IMR-90 (cell line): ENCODE measurements around the gene B4GALT5. TPM values are rescaled to one million over a fixed set of nuclear protein-coding genes. Genes with fewer than 3 reads are reported as not detected.

Source experiments
- ATAC-seq: fragments of 200-7000 bp; cut with Tn5 transposase; 2 replicates; pipeline ENCODE4 v1.9.1; 2020; ENCODE audit warnings: low read depth, mild to moderate bottlenecking, moderate library complexity
- BruUV-seq: library from RNA; stranded (reverse); fragments of 400-500 nt; replicated peaks from 2 replicates; lab custom pipeline; 2021; lab: Mats Ljungman, UMichigan
- CTCF ChIA-PET: fragments of 300-600 bp; formaldehyde crosslinking; extraction: SDS; loops from one replicate; lab custom pipeline; 2021; ENCODE audit warnings: antibody characterized with exemption; lab: Yijun Ruan, JAX
- POLR2A ChIA-PET: fragments of 300-600 bp; sonication (Branson Sonifier 250); formaldehyde crosslinking; loops from one replicate; lab custom pipeline; 2022; ENCODE audit warnings: antibody characterized with exemption; ENCODE audit not compliant: unreplicated experiment; lab: Charles Lee
- DNase-seq: peaks from one replicate; pipeline ENCODE4 v3.0.0; 2013
- H2AFZ ChIP-seq: replicated peaks from 2 replicates; pipeline ENCODE3; 2013; ENCODE audit warnings: low read length, mild to moderate bottlenecking; ENCODE audit not compliant: poor library complexity
- H2AK5ac ChIP-seq: 2 replicates; pipeline ENCODE4 v1.6.1; 2013; ENCODE audit warnings: low read depth, low read length, inconsistent platforms
- H2AK9ac ChIP-seq: replicated peaks from 2 replicates; pipeline ENCODE3; 2013; ENCODE audit warnings: mild to moderate bottlenecking, low read depth, low read length, moderate library complexity; ENCODE audit not compliant: poor library complexity
- H2BK120ac ChIP-seq: 2 replicates; pipeline ENCODE4 v1.6.1; 2013; ENCODE audit warnings: low read depth, low read length, inconsistent platforms
- H2BK15ac ChIP-seq: 3 replicates; pipeline ENCODE4 v1.6.1; 2013; ENCODE audit warnings: low read depth, low read length, inconsistent platforms
- H2BK20ac ChIP-seq: 2 replicates; pipeline ENCODE4 v1.6.1; 2013; ENCODE audit warnings: low read depth, mild to moderate bottlenecking, inconsistent platforms, low read length, moderate library complexity
- H2BK5ac ChIP-seq: 2 replicates; pipeline ENCODE4 v1.6.1; 2013; ENCODE audit warnings: mild to moderate bottlenecking, low read depth, low read length, inconsistent platforms; ENCODE audit not compliant: poor library complexity, severe bottlenecking
- H3K14ac ChIP-seq: replicated peaks from 2 replicates; pipeline ENCODE4 v1.6.1; 2013; ENCODE audit warnings: low read depth, low read length, inconsistent platforms
- H3K18ac ChIP-seq: 2 replicates; pipeline ENCODE4 v1.6.1; 2013; ENCODE audit warnings: low read depth, low read length, control low read depth
- H3K23ac ChIP-seq: 2 replicates; pipeline ENCODE4 v1.6.1; 2013; ENCODE audit warnings: low read depth, low read length, inconsistent platforms
- H3K27ac ChIP-seq: 2 replicates; pipeline ENCODE4 v1.5.1; 2013; ENCODE audit warnings: mild to moderate bottlenecking, control low read depth, low read length; ENCODE audit not compliant: insufficient read depth
- H3K27me3 ChIP-seq: 2 replicates; pipeline ENCODE4 v1.6.1; 2013; ENCODE audit warnings: low read length; ENCODE audit not compliant: control insufficient read depth, insufficient read depth
- H3K36me3 ChIP-seq: 2 replicates; pipeline ENCODE4 v1.6.1; 2013; ENCODE audit warnings: low read length, mixed read lengths; ENCODE audit not compliant: control insufficient read depth, insufficient read depth
- H3K4ac ChIP-seq: 2 replicates; pipeline ENCODE4 v1.6.1; 2013; ENCODE audit warnings: low read depth, low read length, inconsistent platforms
- H3K4me1 ChIP-seq: 2 replicates; pipeline ENCODE4 v1.6.1; 2013; ENCODE audit warnings: low read length, mixed read lengths; ENCODE audit not compliant: control insufficient read depth, insufficient read depth
- H3K4me2 ChIP-seq: 2 replicates; pipeline ENCODE4 v1.6.1; 2013; ENCODE audit warnings: low read depth, mild to moderate bottlenecking, control low read depth, low read length, moderate library complexity
- H3K4me3 ChIP-seq: 2 replicates; pipeline ENCODE4 v1.5.1; 2013; ENCODE audit warnings: low read depth, mild to moderate bottlenecking, control low read depth, low read length, moderate library complexity; ENCODE audit not compliant: insufficient read depth
- H3K56ac ChIP-seq: 2 replicates; pipeline ENCODE4 v1.6.1; 2013; ENCODE audit warnings: low read length, inconsistent platforms; ENCODE audit not compliant: insufficient read depth; ENCODE audit errors: extremely low read depth
- H3K79me1 ChIP-seq, 2 experiments: 2 replicates each; pipeline ENCODE4 v1.6.1; 2013; ENCODE audit warnings: low read length in 2 of 2, inconsistent platforms in 1 of 2, low read depth in 1 of 2
- H3K9ac ChIP-seq: 2 replicates; pipeline ENCODE4 v1.6.1; 2013; ENCODE audit warnings: low read depth, low read length, control low read depth
- H3K9me1 ChIP-seq: 2 replicates; pipeline ENCODE4 v1.6.1; 2013; ENCODE audit warnings: low read length, inconsistent platforms; ENCODE audit not compliant: insufficient read depth
- H3K9me3 ChIP-seq: 2 replicates; pipeline ENCODE4 v1.6.1; 2013; ENCODE audit warnings: low read length; ENCODE audit not compliant: control insufficient read depth, insufficient read depth
- H4K20me1 ChIP-seq: 2 replicates; pipeline ENCODE4 v1.6.1; 2013; ENCODE audit warnings: low read length, inconsistent platforms; ENCODE audit not compliant: insufficient read depth
- H4K5ac ChIP-seq: 2 replicates; pipeline ENCODE4 v1.6.1; 2013; ENCODE audit warnings: mild to moderate bottlenecking, low read depth, low read length, control low read depth
- H4K8ac ChIP-seq, 2 experiments: 2 replicates each; pipeline ENCODE4 v1.6.1; 2013; ENCODE audit warnings: low read depth in 2 of 2, low read length in 2 of 2, control low read depth in 1 of 2, inconsistent platforms in 1 of 2
- H4K91ac ChIP-seq: 2 replicates; pipeline ENCODE4 v1.6.1; 2013; ENCODE audit warnings: low read depth, low read length, inconsistent platforms; ENCODE audit not compliant: insufficient read depth
- BHLHE40 ChIP-seq: fragments of 150-350 bp; IDR thresholded peaks from 2 replicates; pipeline ENCODE4 v1.6.1; 2016; ENCODE audit warnings: mild to moderate bottlenecking, low read depth, low read length
- CEBPB ChIP-seq: IDR thresholded peaks from 2 replicates; pipeline ENCODE4 v1.6.1; 2012; ENCODE audit warnings: low read depth, low read length, improper control_type of control experiment
- CHD1 ChIP-seq: IDR thresholded peaks from 2 replicates; pipeline ENCODE4 v1.6.1; 2012; ENCODE audit warnings: low read depth, low read length, improper control_type of control experiment
- CTCF ChIP-seq: conservative IDR thresholded peaks from 2 replicates; pipeline ENCODE4 v1.5.1; 2012; ENCODE audit warnings: mild to moderate bottlenecking, low read depth, low read length, improper control_type of control experiment
- ELK1 ChIP-seq: fragments of 150-350 bp; IDR thresholded peaks from 2 replicates; pipeline ENCODE4 v1.6.1; 2016; ENCODE audit warnings: low read depth, mild to moderate bottlenecking, low read length, moderate library complexity, borderline replicate concordance
- FOS ChIP-seq: fragments of 150-350 bp; IDR thresholded peaks from 2 replicates; pipeline ENCODE4 v1.6.1; 2016; ENCODE audit warnings: low read depth, low read length
- MAFK ChIP-seq: IDR thresholded peaks from 2 replicates; pipeline ENCODE4 v1.6.1; 2012; ENCODE audit warnings: low read depth, low read length, improper control_type of control experiment
- MAZ ChIP-seq: IDR thresholded peaks from 2 replicates; pipeline ENCODE4 v1.6.1; 2012; ENCODE audit warnings: low read depth, mild to moderate bottlenecking, low read length, improper control_type of control experiment, moderate library complexity, borderline replicate concordance
- MXI1 ChIP-seq: IDR thresholded peaks from 2 replicates; pipeline ENCODE4 v1.6.1; 2012; ENCODE audit warnings: low read depth, mild to moderate bottlenecking, low read length, moderate library complexity, borderline replicate concordance
- NFE2L2 ChIP-seq: fragments of 150-350 bp; IDR thresholded peaks from 2 replicates; pipeline ENCODE4 v1.6.1; 2016; ENCODE audit warnings: low read depth, mild to moderate bottlenecking, low read length
- POLR2A ChIP-seq: IDR thresholded peaks from 2 replicates; pipeline ENCODE4 v1.6.1; 2012; ENCODE audit warnings: mild to moderate bottlenecking, low read depth, low read length
- RAD21 ChIP-seq: IDR thresholded peaks from 2 replicates; pipeline ENCODE4 v1.6.1; 2012; ENCODE audit warnings: low read length, improper control_type of control experiment
- RCOR1 ChIP-seq: IDR thresholded peaks from 2 replicates; pipeline ENCODE4 v1.6.1; 2012; ENCODE audit warnings: mild to moderate bottlenecking, low read length, improper control_type of control experiment; ENCODE audit not compliant: insufficient replicate concordance
- RFX5 ChIP-seq: IDR thresholded peaks from 2 replicates; pipeline ENCODE4 v1.8.0; 2012; ENCODE audit warnings: low read depth, mild to moderate bottlenecking, low read length, moderate library complexity
- SMC3 ChIP-seq: fragments of 150-350 bp; IDR thresholded peaks from 2 replicates; pipeline ENCODE4 v1.6.1; 2016; ENCODE audit warnings: low read depth, mild to moderate bottlenecking, antibody characterized with exemption, low read length, moderate library complexity
- USF2 ChIP-seq: fragments of 150-350 bp; IDR thresholded peaks from 2 replicates; pipeline ENCODE4 v1.6.1; 2017; ENCODE audit warnings: mild to moderate bottlenecking, antibody characterized with exemption, low read length, low read depth
- WGBS, 2 experiments: methylation state at CpG; one replicate each; pipeline versions ENCODE4 v1.1.5 to v1.1.7; 2013; ENCODE audit warnings: missing lambda C conversion rate in 2 of 2; ENCODE audit not compliant: insufficient read length in 1 of 2; ENCODE audit errors: extremely low coverage in 2 of 2; 5-methylcytosine and 5-hydroxymethylcytosine counted together
- dilution Hi-C: fragments of 300-500 bp; cut with HindIII; formaldehyde crosslinking; loops from one replicate; pipeline ENCODE4 v1.14.3; 2018; ENCODE audit warnings: low sequenced_read_pairs; ENCODE audit not compliant: unreplicated experiment
- in situ Hi-C: fragments of 300-500 bp; cut with MboI; formaldehyde crosslinking; loops from 3 replicates; pipeline ENCODE4 v1.14.3; 2019; ENCODE audit warnings: low sequenced_read_pairs, inconsistent platforms, mixed read lengths
- intact Hi-C: fragments of 100-400 bp; cut with micrococcal nuclease; formaldehyde crosslinking; loops from 2 replicates; pipeline ENCODE4 v1.10.0; 2022
- polyA plus RNA-seq, 3 experiments: library from polyadenylated mRNA; depleted of rRNA; stranded (reverse); fragments of >200 nt; gene quantifications; 2 replicates each; pipeline ENCODE4 v1.2.3, GENCODE V29; 2012; ENCODE audit warnings: low replicate concordance in 1 of 3
- total RNA-seq: library from RNA; depleted of rRNA; stranded (reverse); fragments of >200 nt; gene quantifications from 2 replicates; pipeline ENCODE4 v1.2.3, GENCODE V29; 2012

B4GALT5 gene
- total and polyA plus RNA-seq, 2 of the 4 experiments (the other 2 are of a cell fraction), result 11.3 to 20.4 TPM

GRCh38 chr20:49644980-49645565 is 68.6 kb downstream of the B4GALT5 start:
- 92% methylated on average over 2 of the region's 5 CpGs; no CpG with 5 or more reads in 1 of the 2 experiments for WGBS, 2 experiments
- in situ Hi-C loops, result no loop called here
- H4K20me1 ChIP-seq, result 0 out of 2 replicates have a peak, but pooled peaks cover 3% of the 10 kb centered on the region
- H3K79me1 ChIP-seq, result peaks cover 16 to 35% of the 10 kb centered on the region in 2 experiments; a peak in 3 of 4 replicates
- ChIA-PET CTCF (interaction anchor here (1.0 kb wide), 1 partner anchor 61 kb away, joined by 3 read pairs; no protein-coding TSS in a partner anchor), POLR2A (interaction anchor here (0.6 kb wide), 1 partner anchor 187 kb away, joined by 4 read pairs; no protein-coding TSS in a partner anchor)
- H3K4me1 ChIP-seq, result peaks cover 15% of the 10 kb centered on the region
- DNase-seq (peak; percentile 12), ATAC-seq (no peak)
- no peak overlapping the region for H3K4me3 ChIP-seq
- no peak overlapping the region for H2AK9ac ChIP-seq
- no peak overlapping the region for H3K27ac ChIP-seq
- no peak overlapping the region for H2AK5ac ChIP-seq
- H3K23ac ChIP-seq, result no peak overlapping the region
- H3K27me3 ChIP-seq, result no peaks in the 10 kb centered on the region
- H2AFZ ChIP-seq, result no peak overlapping the region
- no peaks in the 10 kb centered on the region for H3K9me3 ChIP-seq
- no peak overlapping the region for H4K91ac ChIP-seq
- no peak overlapping the region for H3K4me2 ChIP-seq
- no peak overlapping the region for H3K14ac ChIP-seq
- no peak overlapping the region for H2BK120ac ChIP-seq
- dilution Hi-C loops, result no loop called here
- no peak overlapping the region for H3K18ac ChIP-seq
- no peak overlapping the region for H2BK5ac ChIP-seq
- no peak overlapping the region for H3K4ac ChIP-seq
- intact Hi-C loops, result no loop called here
- H3K9ac ChIP-seq, result no peak overlapping the region
- peaks cover 45% of the 10 kb centered on the region for H3K36me3 ChIP-seq
- H3K9me1 ChIP-seq, result peaks cover 21% of the 10 kb centered on the region
- no peak overlapping the region for H2BK20ac ChIP-seq
- H2BK15ac ChIP-seq, result no peak overlapping the region
- no TSS peak for BruUV-seq
- no peak overlapping the region for H3K56ac ChIP-seq
- no peak overlapping the region for H4K8ac ChIP-seq
- TF ChIP-seq USF2 (no peak), POLR2A (no peak), SMC3 (no peak), MAZ (no peak), RFX5 (no peak), RAD21 (no peak), MXI1 (no peak), MAFK (no peak), RCOR1 (no peak), CHD1 (no peak), NFE2L2 (no peak), CTCF (no peak), ELK1 (no peak), BHLHE40 (no peak), CEBPB (no peak), FOS (no peak)
- no peak overlapping the region for H4K5ac ChIP-seq
